ENCODE data around the gene NSD1.

The NSD1 gene

GRCh38 chr5:177343777-177344176 lies 210.2 kb downstream of the NSD1 start:
- no peaks in the 10 kb centered on the region for H3K27me3 ChIP-seq (ENCODE audit: control insufficient read depth, insufficient read depth, low read length)
- no peak overlapping the region for H3K27ac ChIP-seq (ENCODE audit: low read depth, low read length)
- H3K4me3 ChIP-seq (ENCODE audit: low read length), result no peak overlapping the region
- no peak overlapping the region for H3K9ac ChIP-seq (ENCODE audit: low read length)
- peaks cover 7% of the 10 kb centered on the region for H3K36me3 ChIP-seq (ENCODE audit: control insufficient read depth, insufficient read depth, low read length)
- no peaks in the 10 kb centered on the region for H3K4me1 ChIP-seq (ENCODE audit: control insufficient read depth, insufficient read depth, low read length)

GRCh38 chr5:177344891-177345290 lies 211.3 kb downstream of the NSD1 start:
- Histone ChIP-seq H3K4me1 (ENCODE audit: control insufficient read depth, insufficient read depth, low read length) (no peaks in the 10 kb centered on the region), H3K36me3 (ENCODE audit: control insufficient read depth, insufficient read depth, low read length) (peaks cover 7% of the 10 kb centered on the region), H3K4me3 (ENCODE audit: low read length) (no peak overlapping the region), H3K9ac (ENCODE audit: low read length) (no peak overlapping the region), H3K27ac (ENCODE audit: low read depth, low read length) (no peak overlapping the region), H3K27me3 (ENCODE audit: control insufficient read depth, insufficient read depth, low read length) (no peaks in the 10 kb centered on the region)

DNA sequence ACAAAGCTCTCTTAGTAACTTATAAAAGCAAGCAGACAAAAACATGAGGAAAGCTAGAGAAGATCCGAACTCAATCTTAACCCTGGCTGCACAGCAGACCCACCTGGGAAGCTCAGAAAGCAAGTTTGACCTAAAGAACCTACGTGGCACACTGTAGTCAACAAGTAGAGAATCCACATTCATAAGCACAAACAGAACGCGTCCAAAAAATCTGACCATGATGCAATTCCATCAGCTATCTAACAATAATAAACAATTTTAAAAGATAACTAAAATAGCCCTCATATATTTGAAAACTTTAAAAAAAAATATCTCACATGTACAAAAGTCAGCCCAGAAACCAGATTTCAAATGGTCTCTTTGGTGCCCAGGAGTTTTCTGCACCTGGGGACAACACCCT lies 213.2 kb downstream of the NSD1 start:
- no peaks in the 10 kb centered on the region for H3K27me3 ChIP-seq (ENCODE audit: control insufficient read depth, insufficient read depth, low read length)
- no peak overlapping the region for H3K4me3 ChIP-seq (ENCODE audit: low read length)
- no peak overlapping the region for H3K9ac ChIP-seq (ENCODE audit: low read length)
- no peak overlapping the region for H3K27ac ChIP-seq (ENCODE audit: low read depth, low read length)
- peaks cover 7% of the 10 kb centered on the region for H3K36me3 ChIP-seq (ENCODE audit: control insufficient read depth, insufficient read depth, low read length)
- H3K4me1 ChIP-seq (ENCODE audit: control insufficient read depth, insufficient read depth, low read length), result peaks cover 7% of the 10 kb centered on the region

GRCh38 chr5:177347699-177348098 lies 214.1 kb downstream of the NSD1 start:
- Histone ChIP-seq H3K27ac (ENCODE audit: low read depth, low read length) (no peak overlapping the region), H3K27me3 (ENCODE audit: control insufficient read depth, insufficient read depth, low read length) (no peaks in the 10 kb centered on the region), H3K4me1 (ENCODE audit: control insufficient read depth, insufficient read depth, low read length) (peaks cover 9% of the 10 kb centered on the region), H3K4me3 (ENCODE audit: low read length) (no peak overlapping the region), H3K36me3 (ENCODE audit: control insufficient read depth, insufficient read depth, low read length) (peaks cover 7% of the 10 kb centered on the region), H3K9ac (ENCODE audit: low read length) (no peak overlapping the region)

GRCh38 chr5:177349362-177349647 lies 215.7 kb downstream of the NSD1 start:
- H3K4me1 ChIP-seq (ENCODE audit: control insufficient read depth, insufficient read depth, low read length), result peaks cover 9% of the 10 kb centered on the region
- peaks cover 7% of the 10 kb centered on the region for H3K36me3 ChIP-seq (ENCODE audit: control insufficient read depth, insufficient read depth, low read length)
- H3K27ac ChIP-seq (ENCODE audit: low read depth, low read length), result no peak overlapping the region
- no peak overlapping the region for H3K4me3 ChIP-seq (ENCODE audit: low read length)
- H3K27me3 ChIP-seq (ENCODE audit: control insufficient read depth, insufficient read depth, low read length), result no peaks in the 10 kb centered on the region
- H3K9ac ChIP-seq (ENCODE audit: low read length), result no peak overlapping the region

- Histone ChIP-seq H3K4me3 (ENCODE audit: low read length) (no peak overlapping the region), H3K4me1 (ENCODE audit: control insufficient read depth, insufficient read depth, low read length) (peaks cover 9% of the 10 kb centered on the region), H3K27ac (ENCODE audit: low read depth, low read length) (no peak overlapping the region), H3K27me3 (ENCODE audit: control insufficient read depth, insufficient read depth, low read length) (no peaks in the 10 kb centered on the region), H3K9ac (ENCODE audit: low read length) (no peak overlapping the region), H3K36me3 (ENCODE audit: control insufficient read depth, insufficient read depth, low read length) (peaks cover 7% of the 10 kb centered on the region)
These were observed 216.2 kb downstream of the NSD1 start for GRCh38 chr5:177349762-177350161.

Measured in rectal smooth muscle tissue (tissue), 1 donor.